K562 (cell line): ENCODE measurements around the gene SPATS2L. TPM values are rescaled to one million over a fixed set of nuclear protein-coding genes. Genes with fewer than 3 reads are reported as not detected.

ENCODE experiments used
- ATAC-seq: fragments of 200-7000 bp; cut with Tn5 transposase; 3 replicates; pipeline ENCODE4 v1.9.1; 2020; ENCODE audit warnings: moderate library complexity
- BruUV-seq: library from RNA; stranded (reverse); fragments of 400-500 nt; replicated peaks from 2 replicates; lab custom pipeline; 2021; lab: Mats Ljungman, UMichigan
- CTCF ChIA-PET: fragments of 300-600 bp; formaldehyde crosslinking; extraction: SDS; loops from one replicate; lab custom pipeline; 2021; ENCODE audit warnings: low intra/inter-chr PET ratio; lab: Yijun Ruan, JAX
- POLR2A ChIA-PET: fragments of 300-600, 350-650 bp; sonication (Branson Sonifier 250); formaldehyde crosslinking; extraction: SDS; loops from one replicate; lab custom pipeline; 2021; ENCODE audit warnings: antibody characterized with exemption, inconsistent platforms; lab: Yijun Ruan, JAX
- DNase-seq, 4 experiments: peaks; one replicate each; pipeline versions ENCODE4 v3.0.0 to v3.0.0-alpha.2; 2011 to 2018; ENCODE audit warnings: low spot score in 3 of 4, mixed read lengths in 3 of 4; ENCODE audit errors: extremely low read depth in 1 of 4
- FAIRE-seq: peaks from 2 replicates; lab custom pipeline; 2011; peaks lifted over from hg19 to GRCh38; lab: Jason Lieb, UNC
- H2AFZ ChIP-seq: 2 replicates; pipeline ENCODE4 v1.6.0; 2011; ENCODE audit warnings: low read depth, low read length, control low read depth, inconsistent platforms
- H3K27ac ChIP-seq: fragments of 200-600 bp; 3 replicates; pipeline ENCODE4 v1.8.0; 2011; ENCODE audit warnings: low read depth, mild to moderate bottlenecking, control low read depth, inconsistent platforms, low read length, moderate library complexity, mixed read lengths; ENCODE audit errors: extremely low read depth
- H3K27me3 ChIP-seq, 2 experiments: fragments of 300-600 bp in 1 of 2; 2 replicates in 1 of 2; 3 replicates in 1 of 2; pipeline versions ENCODE4 v1.6.0 to v1.8.0; 2011; ENCODE audit warnings: inconsistent platforms in 2 of 2, low read length in 2 of 2, mild to moderate bottlenecking in 1 of 2, mixed read lengths in 1 of 2, moderate library complexity in 1 of 2; ENCODE audit not compliant: control insufficient read depth in 2 of 2, insufficient read depth in 2 of 2
- H3K36me3 ChIP-seq: fragments of 300-600 bp; 3 replicates; pipeline ENCODE4 v1.8.0; 2011; ENCODE audit warnings: mild to moderate bottlenecking, low read length, inconsistent platforms; ENCODE audit not compliant: control insufficient read depth, insufficient read depth
- H3K4me1 ChIP-seq, 2 experiments: fragments of 200-600 bp in 1 of 2; replicated peaks in 1 of 2; 2 replicates in 1 of 2; 3 replicates in 1 of 2; pipeline versions ENCODE4 v1.5.1 to v1.8.0; 2011; ENCODE audit warnings: inconsistent platforms in 2 of 2, low read length in 2 of 2, mild to moderate bottlenecking in 1 of 2, mixed read lengths in 1 of 2, moderate library complexity in 1 of 2; ENCODE audit not compliant: control insufficient read depth in 2 of 2, insufficient read depth in 2 of 2
- H3K4me2 ChIP-seq: 2 replicates; pipeline ENCODE4 v1.6.1; 2011; ENCODE audit warnings: low read length, control low read depth, inconsistent platforms, mixed read lengths; ENCODE audit not compliant: insufficient read depth
- H3K4me3 ChIP-seq: fragments of 200-600 bp; sonication (generic), shearing (Covaris generic); 2 replicates; pipeline ENCODE4 v1.5.1; 2016; ENCODE audit warnings: control low read depth, inconsistent platforms
- H3K79me2 ChIP-seq: fragments of 200-600 bp; 3 replicates; pipeline ENCODE4 v1.8.0; 2011; ENCODE audit warnings: low read length, inconsistent platforms; ENCODE audit not compliant: control insufficient read depth, insufficient read depth
- H3K9ac ChIP-seq, 2 experiments: 2 replicates each; pipeline versions ENCODE4 v1.6.0 to v1.6.1; 2011; ENCODE audit warnings: low read depth in 2 of 2, low read length in 2 of 2, control low read depth in 1 of 2, inconsistent platforms in 1 of 2, mild to moderate bottlenecking in 1 of 2, mixed read lengths in 1 of 2; ENCODE audit not compliant: insufficient read depth in 1 of 2
- H3K9me1 ChIP-seq: one replicate; pipeline ENCODE4 v1.6.0; 2011; ENCODE audit warnings: inconsistent platforms, mild to moderate bottlenecking, low read length, moderate library complexity; ENCODE audit not compliant: control insufficient read depth, insufficient read depth
- H3K9me3 ChIP-seq: replicated peaks from 2 replicates; pipeline ENCODE4 v1.5.1; 2011; ENCODE audit warnings: low read depth, low read length, inconsistent platforms; ENCODE audit not compliant: control insufficient read depth, insufficient read depth
- H4K20me1 ChIP-seq: replicated peaks from 2 replicates; pipeline ENCODE4 v1.6.1; 2011; ENCODE audit warnings: low read length, inconsistent platforms, mixed read lengths; ENCODE audit not compliant: control insufficient read depth, insufficient read depth
- BCOR ChIP-seq: fragments of 450-650 bp; IDR thresholded peaks from 2 replicates; pipeline ENCODE4 v1.6.1; 2016
- HES1 ChIP-seq: fragments of 450-650 bp; IDR thresholded peaks from 2 replicates; pipeline ENCODE4 v1.6.1; 2016; ENCODE audit warnings: low read depth, mild to moderate bottlenecking, moderate library complexity
- MED1 ChIP-seq: sonication (generic); formaldehyde crosslinking; IDR thresholded peaks from 2 replicates; pipeline ENCODE4 v1.8.1; 2023; ENCODE audit warnings: missing genetic modification reagents, borderline replicate concordance
- NFIX ChIP-seq: fragments of 250-450 bp; sonication (Bioruptor Pico); IDR thresholded peaks from 2 replicates; pipeline ENCODE4 v1.4.0; 2020; ENCODE audit warnings: low read depth, mild to moderate bottlenecking, moderate library complexity
- YY1 ChIP-seq, 3 experiments: IDR thresholded peaks; 2 replicates each; pipeline ENCODE4 v1.6.1; 2011; ENCODE audit warnings: low read length in 2 of 3, mild to moderate bottlenecking in 2 of 3, moderate library complexity in 2 of 3, borderline replicate concordance in 1 of 3, control low read depth in 1 of 3, low read depth in 1 of 3; ENCODE audit not compliant: insufficient read depth in 3 of 3, insufficient replicate concordance in 2 of 3, control insufficient read depth in 1 of 3, insufficient read length in 1 of 3; ENCODE audit errors: extremely low read depth in 1 of 3
- ZNF3 ChIP-seq: fragments of 250-450 bp; sonication (Bioruptor Pico); IDR thresholded peaks from 2 replicates; pipeline ENCODE4 v1.5.0; 2021; ENCODE audit warnings: mild to moderate bottlenecking, moderate library complexity
- WGBS: fragments of 100-300 bp; shearing (Covaris generic); methylation state at CpG from one replicate; pipeline ENCODE4 v1.1.6; 2016; ENCODE audit warnings: low coverage, mixed read lengths; ENCODE audit not compliant: insufficient coverage; ENCODE audit errors: missing lambda C conversion rate; 5-methylcytosine and 5-hydroxymethylcytosine counted together
- in situ Hi-C: fragments of 300-500 bp; cut with MboI; formaldehyde crosslinking; loops from 4 replicates; pipeline ENCODE4 v1.15.0; 2018; ENCODE audit warnings: inconsistent platforms, mixed read lengths
- intact Hi-C: fragments of 100-400 bp; cut with micrococcal nuclease; formaldehyde crosslinking; loops from 2 replicates; pipeline ENCODE4 v1.14.2; 2022
- polyA plus RNA-seq, 8 experiments: library from polyadenylated mRNA; depleted of rRNA in 4 of 8; stranded (reverse) in 5 of 8; unstranded in 3 of 8; fragments of >200 nt; fragmentation: Nextera tagmentation in 2 of 8; fragmentation: Illumina TruSeq in 1 of 8; extraction: Ambion mirVana in 2 of 8; extraction: Trizol in 1 of 8; gene quantifications; 2 replicates each; pipeline versions ENCODE4 v1.2.1 to v1.2.3, GENCODE V29; 2011 to 2014; ENCODE audit warnings: inconsistent platforms in 1 of 8, missing spikeins in 1 of 8
- total RNA-seq, 7 experiments: library from RNA; depleted of rRNA in 6 of 7; stranded (reverse); fragments of >200 nt in 6 of 7; fragmentation: Illumina TruSeq in 2 of 7; extraction: Trizol in 2 of 7; gene quantifications; 2 replicates each; pipeline versions ENCODE4 v1.2.1 to v1.2.3, GENCODE V29; 2011 to 2021; ENCODE audit warnings: low replicate concordance in 1 of 7
- TF ChIP-seq, protein P1 (sequence below): sonication (generic); formaldehyde crosslinking; IDR thresholded peaks from 2 replicates; pipeline ENCODE4 v1.8.1; 2023; ENCODE audit warnings: mild to moderate bottlenecking, missing genetic modification reagents
- TF ChIP-seq, protein P2 (sequence below): fragments of 450-650 bp; IDR thresholded peaks from 2 replicates; pipeline ENCODE4 v1.6.1; 2016; ENCODE audit warnings: missing biosample characterization, missing genetic modification characterization
- TF ChIP-seq, protein P3 (sequence below): fragments of 250-450 bp; sonication (Bioruptor Pico); IDR thresholded peaks from 2 replicates; pipeline ENCODE4 v1.4.0; 2020; ENCODE audit warnings: mild to moderate bottlenecking, moderate library complexity, borderline replicate concordance
- TF ChIP-seq, protein P4 (sequence below): fragments of 450-650 bp; IDR thresholded peaks from 2 replicates; pipeline ENCODE4 v1.6.1; 2017; ENCODE audit warnings: mild to moderate bottlenecking, moderate library complexity

SPATS2L gene
- total and polyA plus RNA-seq, 9 of the 15 experiments (the other 6 are each of a cell fraction or from before 2014, with no cell fraction given), result 11.3 to 41.5 (median 24.9) TPM

GRCh38 chr2:200270732-200271131 is 35.8 kb upstream of the SPATS2L start:
- no TSS peak for BruUV-seq
- TF ChIP-seq NFIX (no peak), ZNF3 (no peak), YY1 (IDR thresholded peaks at IDR 0.05; ENCODE audit: borderline replicate concordance in 1 of 3, control insufficient read depth in 1 of 3, extremely low read depth in 1 of 3, insufficient read depth in 3 of 3, insufficient read length in 1 of 3, insufficient replicate concordance in 2 of 3, low read depth in 1 of 3, low read length in 2 of 3) (no peak), MED1 (CRISPR knock-in tag) (no peak), HES1 (no peak), BCOR (no peak)
- TF ChIP-seq, protein P1, sequence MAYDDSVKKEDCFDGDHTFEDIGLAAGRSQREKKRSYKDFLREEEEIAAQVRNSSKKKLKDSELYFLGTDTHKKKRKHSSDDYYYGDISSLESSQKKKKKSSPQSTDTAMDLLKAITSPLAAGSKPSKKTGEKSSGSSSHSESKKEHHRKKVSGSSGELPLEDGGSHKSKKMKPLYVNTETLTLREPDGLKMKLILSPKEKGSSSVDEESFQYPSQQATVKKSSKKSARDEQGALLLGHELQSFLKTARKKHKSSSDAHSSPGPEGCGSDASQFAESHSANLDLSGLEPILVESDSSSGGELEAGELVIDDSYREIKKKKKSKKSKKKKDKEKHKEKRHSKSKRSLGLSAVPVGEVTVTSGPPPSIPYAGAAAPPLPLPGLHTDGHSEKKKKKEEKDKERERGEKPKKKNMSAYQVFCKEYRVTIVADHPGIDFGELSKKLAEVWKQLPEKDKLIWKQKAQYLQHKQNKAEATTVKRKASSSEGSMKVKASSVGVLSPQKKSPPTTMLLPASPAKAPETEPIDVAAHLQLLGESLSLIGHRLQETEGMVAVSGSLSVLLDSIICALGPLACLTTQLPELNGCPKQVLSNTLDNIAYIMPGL, result no peak
- TF ChIP-seq, protein P2, sequence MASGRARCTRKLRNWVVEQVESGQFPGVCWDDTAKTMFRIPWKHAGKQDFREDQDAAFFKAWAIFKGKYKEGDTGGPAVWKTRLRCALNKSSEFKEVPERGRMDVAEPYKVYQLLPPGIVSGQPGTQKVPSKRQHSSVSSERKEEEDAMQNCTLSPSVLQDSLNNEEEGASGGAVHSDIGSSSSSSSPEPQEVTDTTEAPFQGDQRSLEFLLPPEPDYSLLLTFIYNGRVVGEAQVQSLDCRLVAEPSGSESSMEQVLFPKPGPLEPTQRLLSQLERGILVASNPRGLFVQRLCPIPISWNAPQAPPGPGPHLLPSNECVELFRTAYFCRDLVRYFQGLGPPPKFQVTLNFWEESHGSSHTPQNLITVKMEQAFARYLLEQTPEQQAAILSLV, result no peak
- TF ChIP-seq, protein P3, sequence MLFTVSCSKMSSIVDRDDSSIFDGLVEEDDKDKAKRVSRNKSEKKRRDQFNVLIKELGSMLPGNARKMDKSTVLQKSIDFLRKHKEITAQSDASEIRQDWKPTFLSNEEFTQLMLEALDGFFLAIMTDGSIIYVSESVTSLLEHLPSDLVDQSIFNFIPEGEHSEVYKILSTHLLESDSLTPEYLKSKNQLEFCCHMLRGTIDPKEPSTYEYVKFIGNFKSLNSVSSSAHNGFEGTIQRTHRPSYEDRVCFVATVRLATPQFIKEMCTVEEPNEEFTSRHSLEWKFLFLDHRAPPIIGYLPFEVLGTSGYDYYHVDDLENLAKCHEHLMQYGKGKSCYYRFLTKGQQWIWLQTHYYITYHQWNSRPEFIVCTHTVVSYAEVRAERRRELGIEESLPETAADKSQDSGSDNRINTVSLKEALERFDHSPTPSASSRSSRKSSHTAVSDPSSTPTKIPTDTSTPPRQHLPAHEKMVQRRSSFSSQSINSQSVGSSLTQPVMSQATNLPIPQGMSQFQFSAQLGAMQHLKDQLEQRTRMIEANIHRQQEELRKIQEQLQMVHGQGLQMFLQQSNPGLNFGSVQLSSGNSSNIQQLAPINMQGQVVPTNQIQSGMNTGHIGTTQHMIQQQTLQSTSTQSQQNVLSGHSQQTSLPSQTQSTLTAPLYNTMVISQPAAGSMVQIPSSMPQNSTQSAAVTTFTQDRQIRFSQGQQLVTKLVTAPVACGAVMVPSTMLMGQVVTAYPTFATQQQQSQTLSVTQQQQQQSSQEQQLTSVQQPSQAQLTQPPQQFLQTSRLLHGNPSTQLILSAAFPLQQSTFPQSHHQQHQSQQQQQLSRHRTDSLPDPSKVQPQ (CRISPR knock-in tag), result no peak
- TF ChIP-seq, protein P4, sequence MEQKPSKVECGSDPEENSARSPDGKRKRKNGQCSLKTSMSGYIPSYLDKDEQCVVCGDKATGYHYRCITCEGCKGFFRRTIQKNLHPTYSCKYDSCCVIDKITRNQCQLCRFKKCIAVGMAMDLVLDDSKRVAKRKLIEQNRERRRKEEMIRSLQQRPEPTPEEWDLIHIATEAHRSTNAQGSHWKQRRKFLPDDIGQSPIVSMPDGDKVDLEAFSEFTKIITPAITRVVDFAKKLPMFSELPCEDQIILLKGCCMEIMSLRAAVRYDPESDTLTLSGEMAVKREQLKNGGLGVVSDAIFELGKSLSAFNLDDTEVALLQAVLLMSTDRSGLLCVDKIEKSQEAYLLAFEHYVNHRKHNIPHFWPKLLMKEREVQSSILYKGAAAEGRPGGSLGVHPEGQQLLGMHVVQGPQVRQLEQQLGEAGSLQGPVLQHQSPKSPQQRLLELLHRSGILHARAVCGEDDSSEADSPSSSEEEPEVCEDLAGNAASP, result no peak

More at GRCh38 chr2:200270732-200271131, 35.8 kb upstream of the SPATS2L start:
- DNase-seq (no peak), FAIRE-seq (no peak), ATAC-seq (no peak)
- intact Hi-C loops (no loop called here), in situ Hi-C loops (no loop called here)
- Histone ChIP-seq H3K9me1 (no peaks in the 10 kb centered on the region), H3K4me1 (no peaks in the 10 kb centered on the region), H3K27me3 (0 out of 5 replicates have a peak, but pooled peaks cover 0 to 3% of the 10 kb centered on the region in 2 experiments), H3K27ac (no peak overlapping the region), H3K79me2 (no peaks in the 10 kb centered on the region), H3K36me3 (no peaks in the 10 kb centered on the region), H3K9me3 (no peaks in the 10 kb centered on the region), H2AFZ (no peak overlapping the region), H3K4me2 (no peak overlapping the region), H4K20me1 (no peaks in the 10 kb centered on the region), H3K4me3 (no peak overlapping the region), H3K9ac (no peak overlapping the region)
- WGBS, result 0% methylated on average over 1 of the region's 1 CpG
- ChIA-PET CTCF (no interaction called here), POLR2A (no interaction called here)
